IPS-NIHi7 (cell line): ENCODE measurements around the gene ITCH.
"Not testable (repeated sequence)": the region's sequence is repeated elsewhere in the genome, so short reads cannot be mapped to it uniquely, and the experiment has no call there.

Experiments
- DNase-seq: peaks from one replicate; pipeline ENCODE4 v3.0.0; 2012; ENCODE audit warnings: mixed read lengths; ENCODE audit errors: extremely low spot score

Gene ITCH

GRCh38 chr20:34343458-34344211 is 19.4 kb upstream of the ITCH start:
- DNase-seq: no peak

- no peak for DNase-seq
Measured at GRCh38 chr20:34344238-34344637, 18.8 kb upstream of the ITCH start.

GRCh38 chr20:34345402-34345736 is 17.7 kb upstream of the ITCH start:
- DNase-seq: no peak

- not testable (repeated sequence) for DNase-seq
Measured at GRCh38 chr20:34345839-34346532, 17.1 kb upstream of the ITCH start.

DNA sequence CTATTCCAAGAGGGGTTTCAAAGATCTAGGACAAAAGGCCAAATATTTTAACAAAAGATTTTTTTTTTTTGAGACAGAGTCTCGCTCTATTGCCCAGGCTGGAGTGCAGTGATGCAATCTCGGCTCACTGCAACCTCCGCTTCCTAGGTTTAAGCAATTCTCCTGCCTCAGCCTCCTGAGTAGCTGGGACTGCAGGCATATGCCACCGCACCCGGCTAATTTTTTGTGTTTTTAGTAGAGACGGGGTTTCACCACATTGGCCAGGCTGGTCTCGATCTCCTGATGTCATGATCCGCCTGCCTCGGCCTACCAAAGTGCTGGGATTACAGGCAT is 16.6 kb upstream of the ITCH start:
- not testable (repeated sequence) for DNase-seq

GRCh38 chr20:34347571-34347970 is 15.5 kb upstream of the ITCH start:
- no peak for DNase-seq

DNA sequence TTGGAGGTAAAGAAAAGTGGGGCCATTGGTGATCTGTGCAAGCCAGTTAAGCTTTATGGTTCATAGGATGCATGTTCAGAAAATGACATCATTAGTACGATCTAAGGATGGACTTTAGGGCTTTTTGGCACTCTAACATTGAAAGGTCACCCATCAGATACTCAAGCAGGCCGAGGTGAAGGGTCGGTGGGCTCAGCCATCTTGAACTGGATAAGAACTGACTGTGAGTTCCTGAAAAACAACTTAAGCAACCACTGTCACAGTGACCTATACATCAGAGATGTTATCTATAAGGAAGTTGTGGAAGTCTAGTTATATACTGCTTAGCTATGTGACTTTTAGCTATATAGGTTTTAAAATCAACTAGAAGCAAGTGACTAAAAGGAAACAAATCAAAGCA is 13.0 kb upstream of the ITCH start:
- DNase-seq: no peak

DNA sequence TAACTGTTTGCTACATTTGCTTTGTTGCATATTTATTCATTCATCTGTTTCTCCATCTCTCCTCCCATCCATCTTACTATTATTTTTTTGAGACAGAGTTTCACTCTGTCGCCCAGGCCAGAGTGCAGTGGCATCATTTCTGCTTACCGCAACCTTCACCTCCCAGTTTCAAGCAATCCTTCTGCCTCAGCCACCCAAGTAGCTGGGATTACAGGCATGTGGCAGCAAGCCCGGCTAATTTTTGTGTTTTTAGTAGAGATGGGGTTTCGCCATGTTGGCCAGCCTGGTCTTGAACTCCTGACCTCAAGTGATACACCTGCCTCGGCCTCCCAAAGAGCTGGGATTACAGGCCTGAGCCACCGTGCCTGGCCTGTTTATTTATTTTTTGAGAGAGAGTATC is 9.6 kb upstream of the ITCH start:
- not testable (repeated sequence) for DNase-seq

GRCh38 chr20:34355427-34355826 is 7.6 kb upstream of the ITCH start:
- DNase-seq: no peak

DNA sequence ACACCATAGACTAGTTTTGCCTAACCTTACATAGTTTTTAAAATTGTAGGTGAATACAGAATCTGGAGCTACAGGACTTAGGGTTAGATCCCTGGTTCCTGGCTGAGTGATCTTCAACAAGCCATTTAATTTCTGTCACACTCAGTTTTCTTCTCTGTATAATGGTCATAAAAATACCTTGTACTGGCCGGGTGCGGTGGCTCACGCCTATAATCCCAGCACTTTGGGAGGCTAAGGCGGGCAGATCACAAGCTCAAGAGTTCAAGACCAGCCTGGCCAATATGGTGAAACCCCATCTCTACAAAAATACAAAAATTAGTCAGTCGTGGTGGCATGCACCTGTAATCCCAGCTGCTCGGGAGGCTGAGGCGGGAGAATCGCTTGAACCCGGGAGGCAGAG is 3.3 kb upstream of the ITCH start:
- not testable (repeated sequence) for DNase-seq

DNA sequence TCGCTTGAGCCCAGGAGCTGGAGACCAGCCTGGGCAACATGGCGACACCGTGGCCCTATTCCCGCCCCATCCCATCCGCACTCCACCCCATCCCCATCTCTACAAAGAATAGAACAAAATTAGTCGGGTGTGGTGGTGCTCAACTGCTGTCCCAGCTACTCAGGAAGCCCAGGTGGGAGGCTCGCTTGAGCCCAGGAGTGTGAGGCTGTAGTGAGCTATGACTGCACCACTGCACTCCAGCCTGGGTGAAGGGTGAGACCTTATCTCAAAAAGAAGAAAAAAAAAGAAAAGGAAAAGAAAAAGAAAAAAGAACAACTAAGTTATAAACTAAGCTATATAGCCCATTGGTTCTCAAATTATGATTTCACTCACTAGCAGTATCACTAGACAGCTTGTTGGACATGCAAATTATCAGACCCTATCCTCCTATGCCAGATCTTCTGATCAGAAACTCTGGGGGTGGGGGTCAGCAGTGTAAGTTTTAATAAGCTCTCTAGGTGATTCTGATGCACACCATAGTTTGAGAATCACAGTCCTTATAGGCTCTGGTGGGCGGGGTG is 491 bp upstream of the ITCH start:
- DNase-seq: no peak

GRCh38 chr20:34363465-34364222 is 571 bp downstream of the ITCH start:
- peak; percentile 23 for DNase-seq

DNA sequence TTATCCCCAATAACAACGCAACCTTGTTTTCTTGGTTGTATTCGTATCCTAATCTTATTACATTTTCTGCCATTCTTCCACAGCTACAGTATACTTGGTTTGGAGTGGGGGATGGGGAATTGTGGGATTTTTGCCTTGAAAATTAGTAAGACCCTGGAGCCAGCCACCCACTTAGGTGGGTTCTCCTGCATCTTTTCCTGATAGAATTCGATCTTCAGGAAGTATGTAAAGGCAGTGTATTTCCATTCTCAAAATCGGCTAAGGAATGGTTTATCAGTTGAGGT is 1.1 kb downstream of the ITCH start:
- no peak for DNase-seq

DNA sequence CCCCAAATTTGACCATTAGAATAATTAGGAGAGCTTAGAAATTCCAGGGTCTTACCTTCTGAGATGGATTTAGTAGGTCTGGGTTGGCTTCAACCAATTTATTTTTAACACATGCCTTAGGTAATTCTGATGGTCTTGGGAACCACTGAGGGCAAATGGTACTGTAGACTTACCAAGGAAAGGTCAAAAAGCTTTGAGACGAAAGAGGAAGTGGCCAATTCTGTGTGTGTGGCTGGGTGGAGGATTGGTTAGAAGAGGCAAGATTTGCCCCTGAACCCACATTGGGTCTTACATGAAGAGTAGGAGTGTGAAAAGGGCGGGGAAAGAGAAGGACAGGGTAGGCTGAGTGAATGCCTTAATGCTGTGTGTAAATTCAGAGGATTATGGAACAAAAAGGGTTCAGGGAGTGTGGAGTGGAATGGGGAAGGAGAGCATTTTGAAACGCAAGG is 2.7 kb downstream of the ITCH start:
- DNase-seq: no peak

GRCh38 chr20:34367155-34367554 is 4.1 kb downstream of the ITCH start:
- no peak for DNase-seq

DNA sequence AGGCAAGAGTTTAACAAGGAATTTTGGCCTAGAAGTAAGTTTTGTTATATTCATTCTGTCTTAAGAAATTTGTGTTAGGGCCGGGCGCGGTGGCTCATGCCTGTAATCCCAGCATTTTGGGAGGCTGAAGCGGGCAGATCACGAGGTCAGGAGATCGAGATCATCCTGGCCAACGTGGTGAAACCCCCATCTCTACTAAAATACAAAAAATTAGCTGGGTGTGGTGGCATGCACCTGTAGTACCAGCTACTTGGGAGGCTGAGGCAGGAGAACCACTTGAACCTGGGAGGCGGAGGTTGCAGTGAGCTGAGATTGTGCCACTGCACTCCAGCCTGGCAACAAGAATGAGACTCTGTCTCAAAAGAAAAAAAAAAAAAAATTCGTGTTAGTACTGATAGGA is 4.8 kb downstream of the ITCH start:
- not testable (repeated sequence) for DNase-seq

- DNase-seq: no peak
Measured at GRCh38 chr20:34368547-34368946, 5.5 kb downstream of the ITCH start.

DNA sequence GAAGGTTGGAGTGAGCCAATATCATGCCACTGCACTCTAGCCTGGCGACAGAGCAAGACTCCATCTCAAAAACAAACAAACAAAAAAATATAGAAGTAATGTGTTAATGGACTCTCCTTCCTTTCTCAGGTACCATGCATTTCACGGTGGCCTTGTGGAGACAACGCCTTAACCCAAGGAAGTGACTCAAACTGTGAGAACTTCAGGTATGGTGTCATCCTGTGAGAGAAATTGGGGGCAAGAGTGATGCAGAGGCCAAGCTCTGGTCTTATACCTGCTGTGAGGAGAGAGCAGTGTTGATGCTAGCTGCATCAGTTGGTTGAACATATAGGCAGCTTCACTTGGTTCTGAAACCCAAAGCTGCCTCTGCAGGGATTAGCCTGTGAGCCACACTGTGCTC is 6.2 kb downstream of the ITCH start:
- DNase-seq: no peak

DNA sequence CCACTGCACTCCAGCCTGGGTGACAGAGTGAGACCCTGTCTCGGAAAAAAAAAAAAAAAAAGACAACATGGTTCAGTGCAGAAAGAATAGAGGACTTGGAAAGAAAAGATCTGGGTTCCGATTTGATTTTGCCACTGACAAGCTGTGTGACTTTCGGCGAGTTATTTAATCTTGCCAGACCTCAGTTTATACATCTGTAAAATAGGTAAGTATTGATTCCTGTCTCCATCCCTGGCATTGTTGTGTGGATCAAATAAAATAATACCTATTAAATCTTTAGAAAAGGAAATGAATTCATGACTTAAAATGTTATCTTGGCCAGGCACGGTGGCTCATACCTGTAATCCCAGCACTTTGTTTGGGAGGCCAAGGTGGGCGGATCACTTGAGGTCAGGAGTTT is 7.0 kb downstream of the ITCH start:
- no peak for DNase-seq

- no peak for DNase-seq
Measured at GRCh38 chr20:34373445-34373844, 10.4 kb downstream of the ITCH start.

DNA sequence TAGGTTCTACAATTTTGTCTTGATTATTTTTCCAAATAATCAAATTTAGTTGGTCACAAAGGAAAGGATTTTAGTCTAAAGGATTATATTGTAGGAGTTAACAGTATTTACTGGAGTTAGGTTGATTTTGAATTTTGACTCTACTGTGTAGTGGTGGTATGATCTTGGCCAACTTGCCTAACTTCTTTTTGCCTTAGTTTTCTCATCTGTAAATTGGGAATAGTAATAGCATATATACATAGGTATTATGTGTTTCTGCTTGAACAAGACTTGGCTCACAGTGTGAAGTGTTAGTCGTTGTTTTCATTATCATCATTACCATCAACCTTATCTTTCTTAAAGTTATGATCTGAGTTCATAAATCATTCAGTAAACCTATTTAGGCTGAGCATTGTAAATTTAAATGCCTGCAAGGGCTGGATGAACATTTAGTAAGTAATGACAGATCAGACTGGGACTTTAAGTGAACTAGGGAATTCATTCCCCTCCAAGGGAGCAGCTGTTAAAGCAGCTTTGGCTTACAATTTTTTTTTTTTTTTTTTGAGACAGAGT is 11.2 kb downstream of the ITCH start:
- DNase-seq: no peak

- no peak for DNase-seq
Measured at GRCh38 chr20:34375977-34376430, 12.9 kb downstream of the ITCH start.
